GM21786 (cell line): ENCODE measurements around the gene ZNF709.
"Not testable (repeated sequence)": the region's sequence is repeated elsewhere in the genome, so short reads cannot be mapped to it uniquely, and the experiment has no call there.

Source experiments
- ATAC-seq: cut with Tn5 transposase; IDR thresholded peaks from one replicate; pipeline ENCODE4 v1.9.1; 2021; ENCODE audit not compliant: unreplicated experiment

ZNF709 gene

GRCh38 chr19:12464139-12464538 lies 20.5 kb downstream of the ZNF709 start:
- not testable (repeated sequence) for ATAC-seq

- no peak for ATAC-seq
Observed at GRCh38 chr19:12453495-12453894, 31.1 kb downstream of the ZNF709 start.

DNA sequence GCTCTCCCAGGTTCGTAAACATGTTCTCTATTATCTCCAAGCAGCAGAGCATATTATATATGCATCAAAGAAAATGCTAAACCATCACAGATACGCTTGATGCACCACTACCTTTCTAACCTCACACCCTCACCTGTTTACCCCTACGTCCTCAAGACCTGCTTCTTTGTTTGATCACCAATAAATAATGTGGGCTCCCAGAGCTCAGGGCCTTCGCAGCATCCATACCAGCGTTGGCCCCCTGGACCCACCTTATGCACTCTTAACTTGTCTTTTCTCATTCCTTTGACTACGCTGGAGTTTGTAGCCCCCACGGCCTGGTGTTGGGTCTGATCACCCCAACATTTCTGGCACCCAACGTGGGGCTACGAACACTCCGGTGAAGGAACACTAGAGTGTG lies 33.8 kb downstream of the ZNF709 start:
- ATAC-seq, result no peak

DNA sequence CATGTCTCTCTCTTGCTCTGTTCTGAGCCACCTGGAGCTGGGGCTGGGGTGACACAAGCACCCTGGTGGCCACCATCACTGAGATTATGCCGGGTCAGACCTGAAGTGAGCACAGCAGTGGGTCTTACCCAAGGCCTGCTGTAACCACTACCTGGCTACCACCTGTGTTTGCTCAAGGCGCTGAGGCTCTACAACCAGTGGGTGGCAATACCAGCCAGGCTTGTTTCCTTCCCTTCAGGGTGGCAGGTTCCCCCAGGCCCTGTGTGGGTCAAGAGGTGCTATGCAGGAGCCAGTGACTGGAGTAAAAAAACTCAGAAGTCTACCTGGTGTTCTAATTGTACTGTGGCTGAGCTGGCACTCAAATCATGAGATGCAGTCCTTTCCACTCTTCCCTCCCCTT lies 35.8 kb downstream of the ZNF709 start:
- ATAC-seq, result no peak

GRCh38 chr19:12440541-12441316 lies 43.9 kb downstream of the ZNF709 start, which contains the start of gene ZNF443:
Gene ZNF443 (minus strand): TSS chr19:12441021. CDS start chr19:12440914, 107 bp downstream.
- peak; percentile 94 for ATAC-seq

- not testable (repeated sequence) for ATAC-seq
Observed at GRCh38 chr19:12439686-12440540, 44.7 kb downstream of the ZNF709 start.

DNA sequence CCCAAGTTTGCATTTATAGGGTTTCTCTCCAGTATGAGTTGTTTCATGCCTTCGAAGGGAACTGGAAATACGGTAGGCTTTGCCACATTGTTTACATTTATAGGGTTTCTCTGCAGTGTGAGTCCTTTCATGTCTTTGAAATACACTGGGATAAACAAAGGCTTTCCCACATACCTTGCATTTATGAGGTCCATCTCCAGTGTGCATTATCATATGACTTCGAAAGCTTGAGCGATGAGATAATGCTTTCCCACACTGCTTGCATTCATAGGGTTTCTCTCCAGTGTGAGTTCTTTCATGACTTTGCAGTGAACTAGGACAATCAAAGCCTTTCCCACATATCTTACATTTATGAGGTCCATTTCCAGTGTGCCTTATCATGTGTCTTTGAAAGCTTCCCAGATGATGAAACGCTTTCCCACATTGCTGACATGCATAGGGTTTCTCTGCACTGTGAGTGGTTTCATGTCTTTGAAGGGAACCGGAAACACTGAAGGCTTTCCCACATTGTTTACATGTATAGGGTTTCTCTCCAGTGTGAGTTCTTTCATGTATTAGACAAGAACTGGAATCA lies 53.8 kb downstream of the ZNF709 start:
- not testable (repeated sequence) for ATAC-seq

DNA sequence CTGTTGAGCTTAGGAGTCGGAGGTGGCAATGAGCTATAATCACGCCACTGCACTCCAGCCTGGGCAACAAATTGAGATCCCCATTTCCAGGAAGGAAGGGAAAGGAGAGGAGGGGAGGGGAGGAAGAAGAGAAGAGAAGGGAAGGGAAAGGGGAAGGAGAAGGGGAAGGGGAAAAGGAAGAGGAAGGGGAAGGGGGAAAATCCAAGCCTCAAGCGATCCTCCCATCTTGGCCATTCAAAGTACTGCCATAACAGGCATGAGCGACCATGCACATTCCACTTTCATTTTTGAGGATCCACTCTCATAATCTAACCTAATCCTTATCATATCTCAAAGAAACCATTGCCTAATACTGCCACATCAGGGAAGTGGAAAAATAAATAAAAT lies 58.7 kb downstream of the ZNF709 start:
- ATAC-seq, result no peak

DNA sequence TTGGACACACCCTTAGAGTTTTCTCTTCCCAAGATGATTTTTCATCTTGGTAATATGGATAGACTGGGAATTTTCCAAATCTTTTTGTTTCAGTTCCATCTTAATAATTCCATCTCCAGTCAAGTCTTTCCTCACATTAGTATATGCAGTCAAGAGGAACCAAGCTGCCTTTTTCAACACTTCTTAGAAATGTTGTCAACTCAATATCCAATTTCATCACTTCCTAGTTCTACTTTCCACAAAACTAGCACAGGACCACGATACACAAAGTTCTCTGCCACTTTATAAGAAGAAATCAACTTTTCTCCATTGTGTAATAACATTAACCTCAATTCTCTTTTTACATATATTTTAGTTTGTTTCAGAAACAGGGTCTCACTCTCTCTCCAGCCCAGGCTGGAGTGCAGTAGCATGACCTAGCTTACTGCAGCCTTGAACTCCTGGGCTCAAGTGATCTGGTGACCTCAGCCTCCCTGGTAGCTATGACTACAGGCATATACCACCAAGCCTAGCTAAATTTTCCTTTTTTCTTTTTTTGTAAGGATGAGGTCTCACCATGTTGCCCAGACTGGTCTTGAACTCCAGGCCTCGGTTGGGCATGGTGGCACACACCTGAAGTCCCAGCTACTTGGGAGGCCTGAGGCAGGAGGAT lies 59.3 kb downstream of the ZNF709 start:
- ATAC-seq, result no peak

GRCh38 chr19:12417273-12417672 lies 67.3 kb downstream of the ZNF709 start:
- ATAC-seq, result not testable (repeated sequence)

DNA sequence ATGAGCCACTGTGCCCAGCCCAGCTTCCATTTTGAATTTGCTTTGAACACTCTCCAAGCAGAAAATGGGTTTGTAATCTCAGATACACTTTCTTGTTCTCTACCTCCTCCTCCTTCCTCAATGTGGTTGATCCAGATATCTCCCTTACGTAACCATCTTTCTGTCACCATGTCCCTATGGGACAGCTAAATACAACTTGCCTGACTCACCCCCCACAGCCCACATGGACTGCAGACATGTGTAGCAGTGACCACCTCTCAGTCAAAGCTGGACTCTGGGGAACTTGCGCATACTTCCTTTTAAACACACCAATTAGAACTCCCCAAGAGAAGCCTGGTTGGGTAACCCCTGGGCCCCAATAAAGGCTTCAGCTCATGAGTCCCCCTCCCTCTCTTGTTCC lies 72.7 kb downstream of the ZNF709 start:
- no peak for ATAC-seq
